GM23338 (cell line): ENCODE data around the gene SYK. TPM values are rescaled to one million over a fixed set of nuclear protein-coding genes. Genes with fewer than 3 reads are reported as not detected.
A peak's percentile ranks its signal among the peaks of the same experiment; 100 is the strongest.

ENCODE experiments used
- ATAC-seq: fragments of 200-7000 bp; cut with Tn5 transposase; 3 replicates; pipeline ENCODE4 v1.9.1; 2020
- DNase-seq: peaks from one replicate; pipeline ENCODE4 v3.0.0-alpha.2; 2015; ENCODE audit warnings: low spot score
- H2AFZ ChIP-seq: fragments of 200-600 bp; sonication (generic); 2 replicates; pipeline ENCODE4 v1.8.0; 2016; ENCODE audit warnings: antibody characterized with exemption, mild to moderate bottlenecking, moderate library complexity
- H3F3A ChIP-seq: fragments of 200-600 bp; sonication (generic); replicated peaks from 2 replicates; pipeline ENCODE4 v1.8.0; 2017; ENCODE audit warnings: antibody characterized with exemption, mixed run types, low read depth
- H3K27ac ChIP-seq: fragments of 200-600 bp; sonication (generic); 2 replicates; pipeline ENCODE4 v1.6.1; 2016; ENCODE audit warnings: low read depth
- H3K27me3 ChIP-seq: fragments of 200-600 bp; sonication (generic); 2 replicates; pipeline ENCODE4 v1.8.0; 2016; ENCODE audit warnings: mild to moderate bottlenecking, mixed run types, moderate library complexity; ENCODE audit not compliant: insufficient read depth
- H3K36me3 ChIP-seq: fragments of 200-600 bp; sonication (generic); 2 replicates; pipeline ENCODE4 v1.8.0; 2016; ENCODE audit warnings: mild to moderate bottlenecking; ENCODE audit not compliant: insufficient read depth
- H3K4me1 ChIP-seq: fragments of 200-600 bp; sonication (generic); 2 replicates; pipeline ENCODE4 v1.8.0; 2016; ENCODE audit warnings: mild to moderate bottlenecking, moderate library complexity; ENCODE audit not compliant: insufficient read depth
- H3K4me2 ChIP-seq: fragments of 200-600 bp; sonication (generic); 2 replicates; pipeline ENCODE4 v1.7.1; 2017; ENCODE audit warnings: mixed run types
- H3K4me3 ChIP-seq: fragments of 200-600 bp; sonication (generic); 2 replicates; pipeline ENCODE4 v1.6.1; 2016; ENCODE audit warnings: mixed run types
- H3K79me2 ChIP-seq: fragments of 200-600 bp; sonication (generic); replicated peaks from 2 replicates; pipeline ENCODE4 v1.8.0; 2017; ENCODE audit warnings: mild to moderate bottlenecking; ENCODE audit not compliant: insufficient read depth
- H3K9me2 ChIP-seq: fragments of 200-600 bp; sonication (generic); 2 replicates; pipeline ENCODE4 v1.8.0; 2017; ENCODE audit not compliant: insufficient read depth
- H4K20me1 ChIP-seq: fragments of 200-600 bp; sonication (generic); replicated peaks from 2 replicates; pipeline ENCODE4 v1.8.0; 2017; ENCODE audit warnings: mild to moderate bottlenecking; ENCODE audit not compliant: insufficient read depth
- H3K27ac Mint-ChIP-seq: 2 replicates; pipeline ENCODE4 v1.8.0; 2020; ENCODE audit warnings: inconsistent platforms, mild to moderate bottlenecking, moderate library complexity, mixed read lengths
- H3K27me3 Mint-ChIP-seq: 3 replicates; pipeline ENCODE4 v1.8.0; 2022; ENCODE audit warnings: low read depth, mild to moderate bottlenecking, moderate library complexity, mixed read lengths, inconsistent platforms; ENCODE audit not compliant: insufficient read depth, poor library complexity
- H3K36me3 Mint-ChIP-seq: 3 replicates; pipeline ENCODE4 v1.8.0; 2021; ENCODE audit warnings: low read depth, mild to moderate bottlenecking, inconsistent platforms, moderate library complexity, mixed read lengths
- H3K4me1 Mint-ChIP-seq: 3 replicates; pipeline ENCODE4 v1.8.0; 2020; ENCODE audit warnings: mild to moderate bottlenecking, inconsistent platforms, mixed read lengths
- H3K4me3 Mint-ChIP-seq: 3 replicates; pipeline ENCODE4 v1.8.0; 2021; ENCODE audit warnings: moderate library complexity, mild to moderate bottlenecking, inconsistent platforms, mixed read lengths
- H3K9me3 Mint-ChIP-seq: 3 replicates; pipeline ENCODE4 v1.8.0; 2020; ENCODE audit warnings: moderate library complexity, mild to moderate bottlenecking, inconsistent platforms, mixed read lengths
- CREB1 ChIP-seq: fragments of 250-450 bp; sonication (Bioruptor Pico); IDR thresholded peaks from 2 replicates; pipeline ENCODE4 v1.5.0; 2020; ENCODE audit warnings: low read depth, mild to moderate bottlenecking, moderate library complexity
- EZH2 ChIP-seq: fragments of 200-600 bp; sonication (generic); IDR thresholded peaks from one replicate; pipeline ENCODE4 v1.8.0; 2017; ENCODE audit warnings: antibody characterized with exemption, mild to moderate bottlenecking, low read depth; ENCODE audit not compliant: unreplicated experiment
- EZH2phosphoT487 ChIP-seq: fragments of 200-600 bp; sonication (generic); IDR thresholded peaks from one replicate; pipeline ENCODE4 v1.8.1; 2018; ENCODE audit warnings: antibody characterized with exemption; ENCODE audit not compliant: unreplicated experiment
- JUNB ChIP-seq: IDR thresholded peaks from one replicate; pipeline ENCODE4 v1.6.1; 2016; ENCODE audit warnings: antibody characterized with exemption; ENCODE audit not compliant: unreplicated experiment
- NANOG ChIP-seq: IDR thresholded peaks from 2 replicates; pipeline ENCODE4 v1.6.1; 2016; ENCODE audit warnings: antibody characterized with exemption, borderline replicate concordance
- POLR2AphosphoS5 ChIP-seq: IDR thresholded peaks from 2 replicates; pipeline ENCODE4 v1.6.1; 2016; ENCODE audit warnings: antibody characterized with exemption, low read depth
- REST ChIP-seq: IDR thresholded peaks from one replicate; pipeline ENCODE4 v1.6.1; 2018; ENCODE audit warnings: antibody characterized with exemption; ENCODE audit not compliant: unreplicated experiment
- ZNF114 ChIP-seq: fragments of 250-450 bp; sonication (Bioruptor Pico); IDR thresholded peaks from 2 replicates; pipeline ENCODE4 v1.5.0; 2020; ENCODE audit warnings: mild to moderate bottlenecking, moderate library complexity
- ZNF331 ChIP-seq: fragments of 250-450 bp; sonication (Bioruptor Pico); IDR thresholded peaks from 2 replicates; pipeline ENCODE4 v1.5.0; 2020; ENCODE audit warnings: low read depth, mild to moderate bottlenecking, moderate library complexity
- polyA plus RNA-seq: library from polyadenylated mRNA; unstranded; fragments of >200 nt; fragmentation: Nextera tagmentation; extraction: Ambion mirVana; gene quantifications from 2 replicates; pipeline ENCODE4 v1.2.1, GENCODE V29; 2016
- total RNA-seq: library from RNA; depleted of rRNA; stranded (reverse); fragments of >200 nt; shearing (Covaris generic); gene quantifications from 2 replicates; pipeline ENCODE4 v1.2.3, GENCODE V29; 2014
- TF ChIP-seq, protein P1 (sequence below): IDR thresholded peaks from 2 replicates; pipeline ENCODE4 v1.6.1; 2016; ENCODE audit warnings: antibody characterized with exemption

Gene SYK
- total and polyA plus RNA-seq, 2 experiments from 2014 or later: 1.5 to 5.8 TPM

DNA sequence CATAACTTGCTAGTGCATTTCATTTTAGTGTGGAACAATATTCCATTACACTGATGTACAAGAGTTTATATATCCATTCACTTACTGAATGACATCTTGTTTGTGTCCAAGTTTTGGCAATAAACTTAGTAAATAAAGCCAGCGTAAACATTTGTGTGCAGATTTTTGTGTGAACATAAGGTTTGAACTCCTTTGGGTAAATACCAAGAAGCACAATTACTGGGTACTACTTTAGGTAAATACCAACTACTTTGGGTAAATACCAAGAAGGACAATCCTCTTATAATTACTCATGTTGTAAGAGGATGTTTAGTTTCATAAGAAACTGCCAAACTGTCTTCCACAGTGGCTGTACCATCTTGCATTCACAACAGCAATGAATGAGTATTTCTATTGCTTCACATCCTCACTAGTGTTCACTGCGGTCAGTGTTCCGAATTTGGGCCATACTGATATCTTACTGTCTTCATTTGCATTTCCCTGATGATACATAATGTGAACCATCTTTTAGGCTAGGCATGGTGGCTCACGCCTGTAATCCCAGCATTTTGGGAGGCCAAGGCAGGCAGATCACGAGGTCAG lies 2.3 kb upstream of the SYK start:
- Histone ChIP-seq H3K4me2 (no peak overlapping the region), H4K20me1 (no peaks in the 10 kb centered on the region), H3K79me2 (no peaks in the 10 kb centered on the region), H3K9me2 (no peaks in the 10 kb centered on the region), H3F3A (0 out of 2 replicates have a peak, but pooled peaks cover 3% of the 10 kb centered on the region), H3K27me3 (peaks cover 29% of the 10 kb centered on the region), H3K4me1 (peaks cover 15% of the 10 kb centered on the region), H3K27ac (no peak overlapping the region), H3K36me3 (no peaks in the 10 kb centered on the region), H3K4me3 (no peak overlapping the region), H2AFZ (no peak overlapping the region)
- H3K4me1 Mint-ChIP-seq: peaks cover 4% of the 10 kb centered on the region; the same call in 1 of the 3 replicates
- no peaks in the 10 kb centered on the region for H3K36me3 Mint-ChIP-seq
- no peak overlapping the region for H3K27ac Mint-ChIP-seq
- TF ChIP-seq CREB1 (CRISPR knock-in tag) (no peak), POLR2AphosphoS5 (no peak)
- TF ChIP-seq, protein P1, sequence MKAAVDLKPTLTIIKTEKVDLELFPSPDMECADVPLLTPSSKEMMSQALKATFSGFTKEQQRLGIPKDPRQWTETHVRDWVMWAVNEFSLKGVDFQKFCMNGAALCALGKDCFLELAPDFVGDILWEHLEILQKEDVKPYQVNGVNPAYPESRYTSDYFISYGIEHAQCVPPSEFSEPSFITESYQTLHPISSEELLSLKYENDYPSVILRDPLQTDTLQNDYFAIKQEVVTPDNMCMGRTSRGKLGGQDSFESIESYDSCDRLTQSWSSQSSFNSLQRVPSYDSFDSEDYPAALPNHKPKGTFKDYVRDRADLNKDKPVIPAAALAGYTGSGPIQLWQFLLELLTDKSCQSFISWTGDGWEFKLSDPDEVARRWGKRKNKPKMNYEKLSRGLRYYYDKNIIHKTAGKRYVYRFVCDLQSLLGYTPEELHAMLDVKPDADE: no peak
- no peaks in the 10 kb centered on the region for H3K9me3 Mint-ChIP-seq
- ATAC-seq (no peak), DNase-seq (no peak)
- H3K27me3 Mint-ChIP-seq: peaks cover 25% of the 10 kb centered on the region
- no peak overlapping the region for H3K4me3 Mint-ChIP-seq

- no peaks in the 10 kb centered on the region for H3K9me2 ChIP-seq
- ATAC-seq (peak; percentile 44), DNase-seq (no peak)
- H3K27me3 ChIP-seq: peaks cover 29% of the 10 kb centered on the region
- H3K4me1 ChIP-seq: peaks cover 15% of the 10 kb centered on the region
- H3K4me3 ChIP-seq: peak overlapping the region; percentile 78
- H3K36me3 ChIP-seq: no peaks in the 10 kb centered on the region
- Mint-ChIP-seq H3K9me3 (no peaks in the 10 kb centered on the region), H3K4me3 (peak overlapping the region; percentile 88), H3K4me1 (peaks cover 4% of the 10 kb centered on the region; the same call in 1 of the 3 replicates), H3K27ac (no peak overlapping the region), H3K36me3 (no peaks in the 10 kb centered on the region), H3K27me3 (peaks cover 19% of the 10 kb centered on the region)
- H3K4me2 ChIP-seq: peak overlapping the region; percentile 91
- no peaks in the 10 kb centered on the region for H3K79me2 ChIP-seq
- H2AFZ ChIP-seq: peak overlapping the region; percentile 45
- H3F3A ChIP-seq: 0 out of 2 replicates have a peak, but pooled peaks cover 3% of the 10 kb centered on the region
- H4K20me1 ChIP-seq: no peaks in the 10 kb centered on the region
- no peak overlapping the region for H3K27ac ChIP-seq
- TF ChIP-seq, protein P1: no peak
- TF ChIP-seq NANOG: no peak
- TF ChIP-seq EZH2phosphoT487: no peak
- no peak for TF ChIP-seq REST
- TF ChIP-seq ZNF114 (CRISPR knock-in tag): no peak
- no peak for TF ChIP-seq ZNF331 (CRISPR knock-in tag)
- TF ChIP-seq POLR2AphosphoS5: no peak
- no peak for TF ChIP-seq JUNB
- TF ChIP-seq EZH2: no peak
- TF ChIP-seq CREB1 (CRISPR knock-in tag): no peak
Measured at GRCh38 chr9:90801973-90802322, 329 bp downstream of the SYK start.
